ENCODE measurements around the gene KLHL29.

KLHL29 gene

GRCh38 chr2:23537991-23538390 is 153.0 kb downstream of the KLHL29 start:
- no peak for DNase-seq
- no peaks in the 10 kb centered on the region for H3K27me3 Mint-ChIP-seq
- no peaks in the 10 kb centered on the region for H3K9me3 Mint-ChIP-seq
- ATAC-seq = no peak
- H3K36me3 Mint-ChIP-seq (ENCODE audit: low read depth) = no peaks in the 10 kb centered on the region
- H3K27ac Mint-ChIP-seq = no peak overlapping the region
- peaks cover 12% of the 10 kb centered on the region for H3K4me1 Mint-ChIP-seq
- H3K4me3 Mint-ChIP-seq = no peak overlapping the region

GRCh38 chr2:23538566-23538965 is 153.6 kb downstream of the KLHL29 start:
- DNase-seq (no peak), ATAC-seq (no peak)
- H3K27me3 Mint-ChIP-seq = no peaks in the 10 kb centered on the region
- H3K4me3 Mint-ChIP-seq = no peak overlapping the region
- H3K4me1 Mint-ChIP-seq = peaks cover 9% of the 10 kb centered on the region
- H3K9me3 Mint-ChIP-seq = no peaks in the 10 kb centered on the region
- no peak overlapping the region for H3K27ac Mint-ChIP-seq
- no peaks in the 10 kb centered on the region for H3K36me3 Mint-ChIP-seq (ENCODE audit: low read depth)

GRCh38 chr2:23540804-23541360 is 155.9 kb downstream of the KLHL29 start:
- Mint-ChIP-seq H3K36me3 (ENCODE audit: low read depth) (no peaks in the 10 kb centered on the region), H3K27me3 (no peaks in the 10 kb centered on the region), H3K27ac (no peak overlapping the region), H3K9me3 (no peaks in the 10 kb centered on the region), H3K4me1 (no peaks in the 10 kb centered on the region), H3K4me3 (no peak overlapping the region)
- no peak for DNase-seq
- no peak for ATAC-seq

GRCh38 chr2:23541503-23542229 is 156.7 kb downstream of the KLHL29 start:
- no peak overlapping the region for H3K4me3 Mint-ChIP-seq
- H3K27me3 Mint-ChIP-seq = no peaks in the 10 kb centered on the region
- no peak for DNase-seq
- no peaks in the 10 kb centered on the region for H3K9me3 Mint-ChIP-seq
- H3K36me3 Mint-ChIP-seq (ENCODE audit: low read depth) = no peaks in the 10 kb centered on the region
- ATAC-seq = no peak
- no peak overlapping the region for H3K27ac Mint-ChIP-seq
- no peaks in the 10 kb centered on the region for H3K4me1 Mint-ChIP-seq

- Mint-ChIP-seq H3K27ac (no peak overlapping the region), H3K36me3 (ENCODE audit: low read depth) (no peaks in the 10 kb centered on the region), H3K9me3 (no peaks in the 10 kb centered on the region), H3K4me1 (no peaks in the 10 kb centered on the region), H3K4me3 (no peak overlapping the region), H3K27me3 (no peaks in the 10 kb centered on the region)
- DNase-seq = no peak
- no peak for ATAC-seq
Observed at GRCh38 chr2:23542230-23542789, 157.3 kb downstream of the KLHL29 start.

GRCh38 chr2:23543302-23543701 is 158.3 kb downstream of the KLHL29 start:
- DNase-seq (no peak), ATAC-seq (no peak)
- H3K36me3 Mint-ChIP-seq (ENCODE audit: low read depth) = no peaks in the 10 kb centered on the region
- no peak overlapping the region for H3K4me3 Mint-ChIP-seq
- H3K4me1 Mint-ChIP-seq = no peaks in the 10 kb centered on the region
- H3K27me3 Mint-ChIP-seq = no peaks in the 10 kb centered on the region
- no peaks in the 10 kb centered on the region for H3K9me3 Mint-ChIP-seq
- no peak overlapping the region for H3K27ac Mint-ChIP-seq

- Mint-ChIP-seq H3K4me3 (no peak overlapping the region), H3K4me1 (no peaks in the 10 kb centered on the region), H3K27ac (no peak overlapping the region), H3K9me3 (no peaks in the 10 kb centered on the region), H3K36me3 (ENCODE audit: low read depth) (no peaks in the 10 kb centered on the region), H3K27me3 (no peaks in the 10 kb centered on the region)
- no peak for ATAC-seq
- DNase-seq = no peak
Observed at GRCh38 chr2:23543728-23544127, 158.7 kb downstream of the KLHL29 start.

- ATAC-seq (no peak), DNase-seq (no peak)
- no peak overlapping the region for H3K4me3 Mint-ChIP-seq
- no peaks in the 10 kb centered on the region for H3K9me3 Mint-ChIP-seq
- H3K27me3 Mint-ChIP-seq = no peaks in the 10 kb centered on the region
- no peak overlapping the region for H3K27ac Mint-ChIP-seq
- H3K36me3 Mint-ChIP-seq (ENCODE audit: low read depth) = no peaks in the 10 kb centered on the region
- no peaks in the 10 kb centered on the region for H3K4me1 Mint-ChIP-seq
Observed at GRCh38 chr2:23544589-23545295, 159.8 kb downstream of the KLHL29 start.

GRCh38 chr2:23545396-23545795 is 160.4 kb downstream of the KLHL29 start:
- Mint-ChIP-seq H3K4me3 (no peak overlapping the region), H3K9me3 (no peaks in the 10 kb centered on the region), H3K36me3 (ENCODE audit: low read depth) (no peaks in the 10 kb centered on the region), H3K27me3 (no peaks in the 10 kb centered on the region), H3K27ac (no peak overlapping the region), H3K4me1 (peaks cover 4% of the 10 kb centered on the region)
- ATAC-seq (peak; percentile 41), DNase-seq (no peak)

- H3K4me3 Mint-ChIP-seq = no peak overlapping the region
- H3K9me3 Mint-ChIP-seq = no peaks in the 10 kb centered on the region
- ATAC-seq (no peak), DNase-seq (no peak)
- no peaks in the 10 kb centered on the region for H3K27me3 Mint-ChIP-seq
- H3K36me3 Mint-ChIP-seq (ENCODE audit: low read depth) = no peaks in the 10 kb centered on the region
- H3K27ac Mint-ChIP-seq = no peak overlapping the region
- H3K4me1 Mint-ChIP-seq = peaks cover 4% of the 10 kb centered on the region
Observed at GRCh38 chr2:23545811-23546210, 160.8 kb downstream of the KLHL29 start.

- H3K27me3 Mint-ChIP-seq = no peaks in the 10 kb centered on the region
- no peak overlapping the region for H3K27ac Mint-ChIP-seq
- H3K4me1 Mint-ChIP-seq = peaks cover 4% of the 10 kb centered on the region
- no peak overlapping the region for H3K4me3 Mint-ChIP-seq
- ATAC-seq (no peak), DNase-seq (no peak)
- no peaks in the 10 kb centered on the region for H3K36me3 Mint-ChIP-seq (ENCODE audit: low read depth)
- H3K9me3 Mint-ChIP-seq = no peaks in the 10 kb centered on the region
Observed at GRCh38 chr2:23546913-23547312, 161.9 kb downstream of the KLHL29 start.

- Mint-ChIP-seq H3K27me3 (no peaks in the 10 kb centered on the region), H3K27ac (no peak overlapping the region), H3K36me3 (ENCODE audit: low read depth) (no peaks in the 10 kb centered on the region), H3K4me1 (peaks cover 4% of the 10 kb centered on the region), H3K4me3 (no peak overlapping the region), H3K9me3 (no peaks in the 10 kb centered on the region)
- ATAC-seq (no peak), DNase-seq (no peak)
Observed at GRCh38 chr2:23547725-23548124, 162.7 kb downstream of the KLHL29 start.

- DNase-seq = no peak
- H3K27me3 Mint-ChIP-seq = no peaks in the 10 kb centered on the region
- H3K27ac Mint-ChIP-seq = no peak overlapping the region
- no peaks in the 10 kb centered on the region for H3K36me3 Mint-ChIP-seq (ENCODE audit: low read depth)
- no peak overlapping the region for H3K4me3 Mint-ChIP-seq
- H3K9me3 Mint-ChIP-seq = no peaks in the 10 kb centered on the region
- ATAC-seq = no peak
- H3K4me1 Mint-ChIP-seq = peaks cover 4% of the 10 kb centered on the region
Observed at GRCh38 chr2:23548143-23548769, 163.3 kb downstream of the KLHL29 start.

- Mint-ChIP-seq H3K4me1 (peaks cover 4% of the 10 kb centered on the region), H3K27ac (no peak overlapping the region), H3K36me3 (ENCODE audit: low read depth) (no peaks in the 10 kb centered on the region), H3K27me3 (no peaks in the 10 kb centered on the region), H3K9me3 (no peaks in the 10 kb centered on the region), H3K4me3 (no peak overlapping the region)
- DNase-seq (no peak), ATAC-seq (no peak)
Observed at GRCh38 chr2:23549051-23549450, 164.1 kb downstream of the KLHL29 start.
